ENCODE data around the gene DMD.

Gene DMD

DNA sequence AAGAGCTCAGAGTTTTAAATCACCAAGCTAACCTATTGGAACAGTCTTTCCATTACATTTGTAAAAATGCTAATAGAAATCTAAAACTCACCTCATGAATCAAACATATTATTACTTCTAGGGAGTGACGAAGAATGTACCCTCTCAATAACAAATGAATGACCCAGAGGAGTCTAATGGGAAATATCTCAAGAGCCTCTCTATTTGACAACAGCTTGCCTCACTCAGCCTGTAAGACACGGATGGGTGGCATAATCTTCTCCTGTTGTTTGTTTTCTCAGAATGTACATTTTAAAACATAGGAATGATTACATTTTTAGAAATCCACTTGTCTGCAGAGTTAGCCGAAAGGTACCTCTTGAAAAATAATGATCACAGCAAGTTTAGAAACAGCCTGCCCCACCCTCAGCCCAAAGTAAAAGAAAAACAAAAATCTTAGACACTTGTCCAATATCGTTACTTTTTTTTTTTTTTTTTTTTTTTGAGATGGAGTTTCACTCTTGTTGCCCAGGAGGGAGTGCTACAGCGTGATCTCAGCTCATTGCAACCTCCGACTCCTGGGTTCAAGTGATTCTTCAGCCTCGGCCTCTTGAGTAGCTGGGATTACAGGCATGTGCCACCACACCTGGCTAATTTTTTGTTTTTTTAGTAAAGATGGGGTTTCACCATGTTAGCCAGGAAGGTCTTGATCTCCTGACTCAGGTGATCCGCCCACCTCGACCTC, 1955.9 kb downstream of the DMD start:
- TF ChIP-seq CTCF (IDR thresholded peaks at IDR 0.05; ENCODE audit: borderline replicate concordance, control extremely low read depth, extremely low read depth, insufficient read depth, missing control alignments), result no peak
- in situ Hi-C loops (cut with MboI; ENCODE audit: low sequenced_read_pairs, unreplicated experiment), result no loop called here
- no peak for DNase-seq (ENCODE audit: low spot score)

GRCh38 chrX:31252133-31252532, 1959.2 kb downstream of the DMD start:
- DNase-seq (ENCODE audit: low spot score), result no peak
- no peak for TF ChIP-seq CTCF (IDR thresholded peaks at IDR 0.05; ENCODE audit: borderline replicate concordance, control extremely low read depth, extremely low read depth, insufficient read depth, missing control alignments)
- in situ Hi-C loops (cut with MboI; ENCODE audit: low sequenced_read_pairs, unreplicated experiment), result no loop called here

GRCh38 chrX:31251336-31251735, 1960.0 kb downstream of the DMD start:
- DNase-seq (ENCODE audit: low spot score), result no peak
- TF ChIP-seq CTCF (IDR thresholded peaks at IDR 0.05; ENCODE audit: borderline replicate concordance, control extremely low read depth, extremely low read depth, insufficient read depth, missing control alignments), result no peak
- in situ Hi-C loops (cut with MboI; ENCODE audit: low sequenced_read_pairs, unreplicated experiment), result no loop called here

DNA sequence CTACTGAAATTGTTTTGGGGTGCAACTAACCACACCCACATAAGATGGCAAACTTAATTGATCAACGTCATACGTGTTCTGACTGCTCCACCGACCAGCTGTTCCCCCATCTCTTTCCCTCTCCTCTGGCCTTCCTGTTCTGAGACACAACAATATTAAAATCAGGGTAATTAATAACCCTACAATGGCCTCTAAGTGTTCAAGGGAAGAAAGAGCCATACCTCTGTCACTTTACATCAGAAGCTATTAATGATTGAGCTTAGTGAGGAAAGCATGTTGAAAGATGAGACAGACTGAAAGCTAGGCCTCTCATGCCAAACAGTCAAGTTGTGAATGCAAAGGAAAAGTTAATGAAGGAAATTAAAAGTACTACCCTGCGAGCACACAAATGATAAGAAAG, 1965.6 kb downstream of the DMD start:
- no peak for TF ChIP-seq CTCF (IDR thresholded peaks at IDR 0.05; ENCODE audit: borderline replicate concordance, control extremely low read depth, extremely low read depth, insufficient read depth, missing control alignments)
- no peak for DNase-seq (ENCODE audit: low spot score)
- in situ Hi-C loops (cut with MboI; ENCODE audit: low sequenced_read_pairs, unreplicated experiment), result no loop called here

DNA sequence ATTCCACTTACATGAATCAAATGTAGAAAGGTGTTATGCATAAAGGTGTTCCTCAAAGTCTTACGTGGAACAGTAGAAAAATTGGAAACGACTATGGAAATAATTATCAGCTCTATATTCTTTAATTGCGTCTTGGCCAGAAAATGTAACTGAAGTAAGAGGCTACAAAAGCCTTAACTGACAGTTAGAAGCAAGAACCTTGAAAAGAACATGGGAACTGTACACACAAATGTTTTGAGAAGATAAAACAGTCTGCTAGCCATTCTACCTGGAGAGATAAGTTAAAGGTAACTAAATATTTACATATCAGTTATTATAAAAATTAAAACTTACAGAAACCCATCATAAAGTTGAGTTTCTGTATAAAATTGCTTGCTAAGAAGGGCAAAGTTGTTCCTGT, 1967.5 kb downstream of the DMD start:
- no peak for DNase-seq (ENCODE audit: low spot score)
- in situ Hi-C loops (cut with MboI; ENCODE audit: low sequenced_read_pairs, unreplicated experiment), result no loop called here
- TF ChIP-seq CTCF (IDR thresholded peaks at IDR 0.05; ENCODE audit: borderline replicate concordance, control extremely low read depth, extremely low read depth, insufficient read depth, missing control alignments), result no peak

GRCh38 chrX:31240982-31241381, 1970.4 kb downstream of the DMD start:
- in situ Hi-C loops (cut with MboI; ENCODE audit: low sequenced_read_pairs, unreplicated experiment), result no loop called here
- DNase-seq (ENCODE audit: low spot score), result no peak
- no peak for TF ChIP-seq CTCF (IDR thresholded peaks at IDR 0.05; ENCODE audit: borderline replicate concordance, control extremely low read depth, extremely low read depth, insufficient read depth, missing control alignments)

All from GM13976 (cell line).